GM18519 (cell line): Measurements from ENCODE around the gene SSBP2.

Source experiments
- ATAC-seq: cut with Tn5 transposase; IDR thresholded peaks from one replicate; pipeline ENCODE4 v1.9.1; 2021; ENCODE audit warnings: mild to moderate bottlenecking, moderate library complexity; ENCODE audit not compliant: unreplicated experiment, low FRiP score

Gene SSBP2

GRCh38 chr5:81767938-81768337 lies 17.0 kb upstream of the SSBP2 start:
- ATAC-seq, result no peak

- ATAC-seq, result no peak
Observed at GRCh38 chr5:81767097-81767496, 16.2 kb upstream of the SSBP2 start.

- no peak for ATAC-seq
Observed at GRCh38 chr5:81766611-81767010, 15.7 kb upstream of the SSBP2 start.

GRCh38 chr5:81763294-81763928 lies 12.5 kb upstream of the SSBP2 start:
- no peak for ATAC-seq

- no peak for ATAC-seq
Observed at GRCh38 chr5:81762853-81763252, 12.0 kb upstream of the SSBP2 start.

DNA sequence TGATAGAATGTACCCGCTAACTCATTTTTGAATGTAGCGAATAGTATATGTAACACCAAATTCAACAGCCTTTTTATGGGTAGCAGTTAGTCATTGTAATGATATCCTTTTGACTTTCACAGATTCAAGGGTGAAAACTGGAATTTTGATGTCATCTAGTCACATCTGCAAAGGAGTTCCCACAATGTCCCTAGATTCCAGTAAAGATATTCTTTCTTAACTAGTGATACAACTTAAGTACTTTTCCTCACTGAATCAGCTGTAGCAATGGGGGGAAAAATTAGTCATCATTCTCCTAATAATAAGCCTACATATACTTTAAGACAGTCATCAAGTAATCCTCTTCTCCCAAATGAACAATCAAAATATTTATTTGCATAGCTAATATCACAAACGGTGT lies 11.5 kb upstream of the SSBP2 start:
- no peak for ATAC-seq

GRCh38 chr5:81761970-81762369 lies 11.1 kb upstream of the SSBP2 start:
- no peak for ATAC-seq

GRCh38 chr5:81761270-81761669 lies 10.4 kb upstream of the SSBP2 start:
- ATAC-seq, result no peak

- no peak for ATAC-seq
Observed at GRCh38 chr5:81760521-81760920, 9.6 kb upstream of the SSBP2 start.

DNA sequence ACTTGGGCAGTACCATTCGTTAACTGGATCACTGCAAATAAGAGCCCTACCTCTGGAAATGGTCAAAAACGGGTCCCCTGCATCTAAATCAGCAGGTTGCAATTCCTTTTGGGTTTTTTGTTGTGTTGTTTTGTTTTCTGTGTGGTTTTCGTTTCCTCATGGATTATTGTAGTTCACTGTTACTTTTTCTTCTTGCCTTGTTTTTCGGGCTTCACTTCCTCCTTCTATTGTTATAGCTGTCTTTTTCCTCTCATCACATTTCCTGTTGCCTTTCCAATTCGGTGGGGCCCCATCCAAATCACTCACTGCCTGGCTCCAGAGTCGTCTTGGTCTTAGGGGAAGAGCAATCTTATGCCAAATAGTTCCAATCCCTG lies 8.7 kb upstream of the SSBP2 start:
- ATAC-seq, result no peak

DNA sequence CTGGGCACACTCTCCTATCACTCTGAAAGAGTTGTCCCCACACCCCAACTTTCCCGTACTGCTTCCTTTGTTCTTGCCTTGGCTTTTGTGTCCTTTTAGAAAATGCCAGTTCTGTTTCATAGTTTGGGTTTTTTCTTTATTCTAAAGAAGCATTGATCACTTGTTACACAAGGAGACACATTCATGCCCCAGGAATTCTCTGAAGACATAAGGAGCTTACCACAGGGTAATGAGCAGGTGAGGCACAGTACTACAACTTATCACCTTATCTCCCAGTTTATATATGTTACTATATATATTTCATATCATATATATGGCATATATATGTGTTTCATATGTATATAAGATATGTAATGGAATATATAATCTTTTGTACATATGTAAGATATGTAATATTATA lies 6.5 kb upstream of the SSBP2 start:
- ATAC-seq, result no peak

DNA sequence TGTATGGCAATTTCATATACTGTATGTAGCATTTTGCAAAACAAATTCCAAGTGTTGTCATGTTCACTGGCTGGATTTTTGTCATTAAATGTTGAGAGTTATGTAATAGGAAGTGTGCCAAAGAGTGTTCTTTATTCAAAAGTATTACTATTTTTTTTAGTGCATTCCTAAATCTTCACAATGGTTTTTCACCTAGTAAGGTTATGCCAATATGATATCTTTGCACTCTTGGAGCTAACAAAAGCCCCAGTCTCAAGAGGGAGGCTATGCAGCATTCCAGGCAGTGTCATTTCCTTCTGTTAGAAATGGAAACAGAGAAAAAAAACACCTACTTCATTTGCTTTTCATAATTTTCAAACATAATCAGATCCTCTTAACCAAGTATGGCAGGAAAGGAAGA lies 5.1 kb upstream of the SSBP2 start:
- ATAC-seq, result no peak

DNA sequence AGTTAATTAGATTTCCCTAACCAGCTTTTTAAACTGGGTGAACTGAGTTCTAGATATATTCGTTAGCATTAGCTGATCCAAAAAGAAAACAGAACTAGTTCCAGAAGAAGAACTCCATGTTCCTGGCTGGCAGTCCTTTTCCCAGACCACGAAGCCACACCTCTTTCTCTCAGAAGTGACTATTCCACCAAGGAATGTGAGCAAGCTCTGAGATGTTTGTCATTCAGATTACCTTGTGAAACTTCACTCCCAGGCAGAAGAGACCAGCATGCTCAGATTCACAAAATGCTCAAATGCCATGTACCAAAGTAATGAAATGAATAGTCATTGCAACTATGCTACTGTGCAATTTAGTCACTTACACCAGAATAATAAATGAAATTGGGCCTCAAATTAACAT lies 4.4 kb upstream of the SSBP2 start:
- ATAC-seq, result no peak

GRCh38 chr5:81754621-81755020 lies 3.7 kb upstream of the SSBP2 start:
- no peak for ATAC-seq

- no peak for ATAC-seq
Observed at GRCh38 chr5:81753429-81753828, 2.5 kb upstream of the SSBP2 start.

DNA sequence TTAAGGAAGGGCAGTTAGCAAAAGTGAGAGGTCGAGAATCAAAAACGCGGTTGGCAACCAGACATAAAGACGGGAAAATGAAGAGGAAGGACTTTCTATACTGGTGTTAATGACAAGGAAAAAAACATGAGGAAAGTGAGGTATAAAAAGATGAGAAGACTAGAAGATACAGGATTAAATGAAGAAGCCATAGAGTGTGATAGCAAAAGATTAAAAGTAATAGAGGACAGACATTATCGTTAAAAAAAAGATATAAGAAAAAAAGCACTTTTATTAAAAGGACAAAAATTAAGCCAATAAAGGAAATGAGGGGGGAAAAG lies 1.7 kb upstream of the SSBP2 start:
- no peak for ATAC-seq

DNA sequence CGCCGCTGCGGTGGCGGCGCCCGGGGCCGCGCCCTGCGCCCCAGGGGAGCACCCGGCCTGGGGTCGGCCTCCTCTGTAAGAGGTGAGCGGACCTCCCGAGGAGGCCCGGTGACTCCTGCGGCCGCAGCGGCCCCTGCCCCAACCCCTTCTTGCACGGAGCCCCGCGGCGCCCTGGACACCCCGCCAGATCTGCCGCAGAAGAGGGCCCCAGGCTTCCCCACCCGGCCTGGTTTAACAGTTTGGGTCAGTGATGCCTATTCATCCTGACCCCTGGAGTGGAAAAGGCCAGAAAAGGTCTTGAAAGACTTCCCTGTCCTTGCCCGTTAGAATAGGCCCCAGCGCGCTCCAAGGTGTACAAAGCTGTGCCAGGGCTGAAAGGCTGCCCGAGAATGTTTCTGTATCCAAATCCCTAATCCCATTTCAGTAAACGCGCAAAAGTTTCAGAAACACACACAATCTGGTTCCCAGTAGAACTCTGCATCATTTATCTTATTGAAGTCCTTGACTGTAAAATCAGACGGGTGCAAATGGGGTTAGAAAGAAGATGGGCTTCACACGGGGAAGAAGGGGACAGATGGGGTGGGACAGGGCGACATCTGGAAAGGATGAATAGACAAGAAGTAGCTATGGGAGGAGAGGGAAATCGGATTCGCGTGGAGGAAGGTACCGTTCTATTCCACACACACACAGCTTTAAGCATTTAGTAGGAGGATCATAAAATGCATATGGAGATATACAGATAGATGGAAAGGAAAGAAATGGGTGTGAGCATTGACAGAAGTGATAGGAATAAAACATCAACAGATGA lies 1.1 kb upstream of the SSBP2 start:
- no peak for ATAC-seq

DNA sequence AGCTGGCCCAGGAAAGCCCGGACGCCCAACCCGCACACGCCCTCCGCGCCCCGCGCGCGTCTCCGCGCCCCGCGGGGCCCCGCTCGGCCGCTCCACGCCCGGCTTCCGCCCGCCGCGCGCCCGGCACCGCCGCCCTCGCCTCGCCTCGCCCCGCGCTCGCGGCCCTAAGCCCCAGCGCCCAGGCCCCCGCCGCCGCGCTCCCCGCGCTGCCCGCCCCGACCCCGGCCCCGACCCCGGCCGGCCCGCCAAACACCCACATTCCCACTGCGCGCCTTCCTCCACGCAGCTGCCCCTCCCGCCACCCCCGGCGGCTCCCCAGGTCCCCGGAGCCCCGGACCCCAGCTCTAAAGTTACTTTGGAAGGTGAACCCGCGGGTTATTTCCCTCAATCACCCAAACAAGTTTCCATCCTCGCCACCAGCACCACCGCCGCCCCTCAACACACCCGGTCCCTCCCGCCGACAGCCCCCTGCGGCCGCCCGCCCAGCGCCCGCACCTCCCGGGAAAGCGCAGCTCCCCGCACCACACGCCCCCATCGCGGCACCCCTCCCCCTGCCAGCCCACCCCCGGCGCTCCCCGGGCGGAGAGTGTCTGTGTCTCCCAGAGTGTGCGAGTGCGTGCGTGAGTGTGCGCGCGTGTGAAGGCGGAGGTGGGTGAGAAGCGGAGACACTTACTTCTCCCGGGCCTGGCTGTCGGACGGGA lies 439 bp downstream of the SSBP2 start:
- ATAC-seq, result no peak

GRCh38 chr5:81749561-81750307 lies 1.2 kb downstream of the SSBP2 start:
- peak; percentile 39 for ATAC-seq

- no peak for ATAC-seq
Observed at GRCh38 chr5:81749192-81749560, 1.7 kb downstream of the SSBP2 start.

GRCh38 chr5:81748556-81748955 lies 2.3 kb downstream of the SSBP2 start:
- ATAC-seq, result no peak
